Inflammatory macrophage treated with lipopolysaccharide for 1 hour (primary cell): ENCODE results near the gene SPATA2L.
A peak's percentile ranks its signal among the peaks of the same experiment; 100 is the strongest.
"Not testable (repeated sequence)": the region's sequence is repeated elsewhere in the genome, so short reads cannot be mapped to it uniquely, and the experiment has no call there.

ENCODE experiments used
- DNase-seq, 2 donors: peaks; one replicate each; pipeline ENCODE4 v3.0.0-alpha.2; 2020 to 2022

SPATA2L gene

GRCh38 chr16:89689142-89689541 is 12.4 kb downstream of the SPATA2L start:
- no peak for DNase-seq

DNA sequence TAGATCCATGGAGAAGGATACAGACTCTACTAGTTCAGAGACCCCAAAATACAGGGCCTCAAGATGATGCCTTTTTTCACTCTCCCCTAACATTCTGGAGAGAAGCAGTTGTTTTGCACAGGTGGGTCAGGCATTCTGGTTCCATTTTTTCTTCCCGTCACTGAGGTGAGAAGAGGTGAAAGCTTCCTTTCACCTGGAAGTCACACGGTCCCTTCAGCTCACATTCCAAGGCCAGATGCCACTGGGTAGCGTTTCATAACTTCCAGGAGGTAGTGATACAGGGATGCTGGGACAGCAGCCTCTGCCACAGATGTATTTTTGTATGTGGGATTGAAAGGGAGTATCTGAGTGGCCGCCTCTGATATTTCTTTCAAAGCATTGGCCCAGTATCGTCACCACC is 13.1 kb downstream of the SPATA2L start:
- DNase-seq: no peak

GRCh38 chr16:89687092-89687940 is 14.2 kb downstream of the SPATA2L start:
- no peak for DNase-seq

DNA sequence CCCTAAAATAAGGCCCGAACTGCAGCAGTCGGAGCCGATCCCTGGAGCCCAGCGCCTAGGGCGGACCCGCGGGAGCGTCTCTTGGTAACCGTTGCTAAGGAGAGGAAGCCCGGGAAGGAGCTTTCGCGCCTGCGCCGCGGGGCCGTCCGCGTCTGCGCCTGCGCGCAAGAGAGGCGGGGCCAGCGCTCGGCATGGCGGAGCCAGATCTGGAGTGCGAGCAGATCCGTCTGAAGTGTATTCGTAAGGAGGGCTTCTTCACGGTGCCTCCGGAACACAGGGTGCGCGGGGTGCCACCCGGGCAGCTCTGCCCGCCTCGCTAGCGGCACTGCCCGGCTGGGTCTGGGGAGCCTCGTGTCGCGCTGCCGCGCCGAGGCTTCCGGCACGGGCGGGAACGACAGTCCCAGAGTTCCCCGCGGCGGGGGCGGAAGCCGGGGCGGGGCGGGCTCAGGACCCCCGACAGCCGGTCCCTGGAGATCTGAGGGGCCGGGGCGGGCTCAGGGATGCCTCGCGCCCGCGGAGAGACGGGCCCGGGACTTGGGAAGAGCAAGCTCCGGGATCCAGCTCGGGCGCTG is 14.9 kb downstream of the SPATA2L start, which contains the start of gene CDK10:
CDK10 (plus strand) TSS at position 170 of the 572 bp plus-strand sequence; CDS start at position 192, 22 bp downstream.
- DNase-seq: peak; percentile 72 to 96

- DNase-seq: no peak
These were observed 15.6 kb downstream of the SPATA2L start for GRCh38 chr16:89685916-89686315.

DNA sequence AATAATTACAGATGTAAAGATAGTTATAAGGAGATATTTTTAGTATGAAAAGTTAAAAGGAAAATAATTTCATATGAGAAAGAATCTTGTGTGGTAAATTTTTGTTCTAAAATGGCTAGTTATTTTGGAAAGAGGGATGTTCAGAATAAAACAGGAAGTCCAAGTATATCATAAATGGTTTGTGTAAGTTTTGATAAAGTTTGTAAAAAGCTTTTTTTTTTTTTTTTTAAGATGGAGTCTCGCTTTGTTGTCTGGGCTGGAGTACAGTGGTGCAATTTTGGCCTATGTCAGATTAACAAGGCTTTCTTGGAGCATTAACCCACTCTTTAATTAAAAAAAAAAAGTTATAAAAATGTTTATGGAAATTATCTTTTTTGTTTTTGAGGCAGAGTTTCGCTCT is 23.2 kb downstream of the SPATA2L start:
- DNase-seq: no peak

- no peak for DNase-seq
These were observed 29.1 kb downstream of the SPATA2L start for GRCh38 chr16:89672177-89672941.

GRCh38 chr16:89671565-89671964 is 29.9 kb downstream of the SPATA2L start:
- not testable (repeated sequence) for DNase-seq

GRCh38 chr16:89670496-89671431 is 30.7 kb downstream of the SPATA2L start:
- no peak for DNase-seq

DNA sequence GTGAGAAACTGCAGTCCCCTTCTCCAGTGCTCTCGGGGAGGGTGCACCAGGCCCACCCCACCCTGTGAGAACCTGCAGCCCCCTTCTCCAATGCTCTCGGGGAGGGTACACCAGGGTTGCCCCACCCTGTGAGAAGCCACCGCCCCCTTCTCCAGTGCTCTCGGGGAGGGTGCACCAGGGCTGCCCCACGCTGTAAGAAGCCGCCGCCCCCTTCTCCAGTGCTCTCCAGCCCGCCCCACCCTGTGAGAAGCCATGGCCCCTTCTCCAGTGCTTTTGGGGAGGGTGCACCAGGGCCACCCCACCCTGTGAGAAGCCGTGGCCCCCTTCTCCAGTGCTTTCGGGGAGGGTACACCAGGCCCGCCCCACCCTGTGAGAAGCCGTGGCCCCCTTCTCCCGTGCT is 31.8 kb downstream of the SPATA2L start:
- DNase-seq: no peak

- no peak for DNase-seq
These were observed 32.7 kb downstream of the SPATA2L start for GRCh38 chr16:89668790-89669158.

- DNase-seq: no peak
These were observed 33.9 kb downstream of the SPATA2L start for GRCh38 chr16:89667633-89668032.

GRCh38 chr16:89667000-89667399 is 34.5 kb downstream of the SPATA2L start:
- DNase-seq: not testable (repeated sequence)

GRCh38 chr16:89664238-89664637 is 37.3 kb downstream of the SPATA2L start:
- not testable (repeated sequence) for DNase-seq

- no peak for DNase-seq
These were observed 40.3 kb downstream of the SPATA2L start for GRCh38 chr16:89661215-89661614.

DNA sequence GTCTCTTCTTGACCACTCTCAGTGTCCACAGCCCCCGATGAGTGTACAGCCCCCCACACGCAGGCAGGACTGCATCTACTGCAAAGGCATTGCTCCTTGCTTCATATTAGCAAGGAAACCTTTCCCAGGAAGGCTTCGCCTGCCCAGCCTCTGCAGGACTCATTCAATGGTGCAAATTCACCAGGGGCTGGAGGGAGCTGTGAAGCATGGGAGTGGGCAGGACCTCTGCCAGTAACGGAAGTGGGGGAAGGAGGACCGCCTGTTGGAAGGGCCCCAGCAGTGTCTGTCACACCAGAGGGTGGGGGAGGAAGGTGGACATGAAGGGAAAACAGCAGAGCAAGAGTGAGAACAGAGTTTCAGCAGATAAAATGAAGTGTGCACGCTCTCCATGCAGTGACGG is 41.4 kb downstream of the SPATA2L start:
- DNase-seq: no peak

DNA sequence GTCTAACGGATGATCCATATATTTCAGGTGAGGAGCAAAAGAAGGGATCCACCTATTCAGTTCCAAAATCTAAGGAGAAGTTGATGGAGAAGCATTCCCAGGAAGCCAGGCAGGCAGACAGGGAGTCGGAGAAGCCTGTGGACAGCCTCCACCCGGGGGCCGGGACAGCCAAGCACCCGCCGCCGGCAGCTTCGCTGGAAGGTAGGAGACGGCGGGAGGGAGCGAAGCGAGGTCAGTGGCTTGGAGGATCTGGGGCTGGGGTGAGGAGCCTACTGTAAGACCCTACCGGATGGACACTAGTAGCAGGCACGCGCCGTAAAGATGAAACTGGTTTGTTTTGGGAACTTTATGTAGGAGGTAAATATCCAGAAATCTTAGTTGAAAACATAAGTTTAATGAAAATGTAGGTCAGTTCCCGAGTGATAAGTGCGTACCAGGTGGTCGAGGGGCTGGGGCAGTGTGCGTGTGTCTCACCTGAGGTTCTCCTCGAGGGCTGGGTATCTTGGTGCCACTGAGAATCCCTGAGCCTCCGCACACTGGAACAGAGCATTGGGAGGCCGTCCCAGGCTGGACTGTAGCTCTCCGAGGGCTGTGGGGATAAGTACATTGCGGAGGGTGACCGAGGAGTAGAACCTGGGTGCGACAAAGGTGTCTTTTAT is 43.2 kb downstream of the SPATA2L start:
- DNase-seq: no peak

GRCh38 chr16:89657442-89658220 is 43.9 kb downstream of the SPATA2L start, which contains the start of the genes CHMP1A and SPATA33:
Gene CHMP1A, minus strand, starts transcription at chr16:89657708. Its CDS starts 120 bp downstream, at chr16:89657588.
Gene SPATA33, plus strand, starts transcription at chr16:89657836. Its CDS starts 76 bp downstream, at chr16:89657912.
- peak; percentile 78 to 91 for DNase-seq

DNA sequence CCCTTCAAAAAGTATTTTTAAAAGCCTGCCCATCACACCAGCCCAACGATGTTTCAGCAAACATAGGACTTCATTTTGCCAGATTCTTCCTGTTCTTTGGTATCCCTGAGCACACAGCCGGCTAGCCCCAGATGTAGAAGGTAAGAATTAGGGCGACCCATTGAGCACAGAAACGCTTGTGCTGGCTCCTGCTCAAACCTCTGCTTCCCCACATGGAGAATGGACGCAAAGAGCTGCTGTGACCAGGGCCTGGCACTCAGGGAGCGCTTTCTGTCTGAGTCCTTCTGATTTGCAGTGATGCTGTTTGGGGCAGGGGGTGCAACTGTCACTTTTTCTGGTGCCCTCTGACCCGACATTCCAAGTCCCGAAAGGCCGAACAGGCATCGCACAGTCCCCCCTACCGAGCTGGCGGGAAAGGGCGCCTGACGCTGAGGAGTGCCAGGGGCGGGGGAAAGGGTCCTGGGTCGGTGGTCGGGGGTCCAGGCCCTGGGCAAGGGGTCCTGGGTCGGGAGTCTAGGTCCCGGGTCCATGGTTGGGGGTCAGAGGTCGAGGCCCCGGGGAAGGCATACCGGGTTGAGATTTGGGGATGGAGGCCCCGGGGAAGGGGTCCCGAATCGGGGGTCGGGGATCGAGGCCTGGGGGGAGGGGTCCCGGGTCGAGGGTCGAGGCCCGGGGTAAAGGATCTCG is 44.9 kb downstream of the SPATA2L start:
- DNase-seq: no peak

DNA sequence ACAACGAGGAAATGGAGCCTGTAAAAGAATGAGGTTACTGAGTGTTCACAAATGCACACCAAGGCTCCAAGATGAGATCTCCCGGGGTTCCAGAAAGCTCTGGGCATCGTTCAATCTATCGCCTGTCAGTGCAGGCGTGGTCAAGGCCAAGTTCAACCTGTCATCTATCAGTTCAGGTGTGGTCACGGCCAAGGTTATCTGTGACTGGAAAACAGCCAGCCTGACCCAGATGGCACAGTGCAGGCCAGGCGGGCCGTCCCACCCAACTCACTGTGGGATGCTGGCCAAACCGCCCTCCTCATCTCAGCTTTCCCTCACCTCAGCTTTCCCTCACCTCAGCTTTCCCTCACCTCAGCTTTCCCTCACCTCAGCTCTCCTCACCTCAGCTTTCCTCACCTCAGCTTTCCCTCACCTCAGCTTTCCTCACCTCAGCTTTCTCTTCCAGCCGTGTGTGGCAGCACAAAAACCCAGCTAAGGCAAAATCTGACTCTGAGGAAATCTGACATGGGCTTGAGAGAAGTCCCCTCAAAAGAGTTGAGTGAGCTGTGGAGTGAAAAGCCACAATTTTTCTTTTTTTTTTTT is 46.4 kb downstream of the SPATA2L start:
- no peak for DNase-seq
